Right forelimb (tissue), 1 donor: ENCODE results near the gene ENDOU.

Experiments used
- DNase-seq: peaks from one replicate; pipeline ENCODE4 v3.0.0-alpha.2; 2018

The ENDOU gene

GRCh38 chr12:47725091-47725772 lies at the start of gene ENDOU:
TSS of gene ENDOU (minus strand) at chr12:47725490. CDS start at chr12:47725413, 77 bp downstream.
- no peak for DNase-seq

DNA sequence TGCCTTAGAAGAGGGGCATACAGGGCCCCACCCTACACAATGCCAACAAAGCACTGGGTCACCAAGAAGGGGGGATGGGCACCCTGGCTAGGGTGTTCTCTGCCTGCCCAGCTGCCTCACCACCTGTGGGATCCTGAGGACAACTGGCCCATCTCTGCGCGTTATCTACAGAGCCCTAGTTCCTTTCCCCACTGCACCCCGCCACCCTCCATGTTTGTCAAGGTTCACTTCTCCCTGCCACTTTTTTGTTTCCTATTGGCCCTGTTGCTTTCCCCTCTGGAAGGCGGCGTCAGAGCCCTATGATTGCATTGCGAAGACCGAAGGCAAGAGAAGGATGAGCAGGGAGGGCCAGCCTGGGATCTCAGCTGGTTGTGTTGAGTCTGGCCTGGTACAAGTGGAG lies 49.4 kb upstream of the ENDOU start:
- no peak for DNase-seq

DNA sequence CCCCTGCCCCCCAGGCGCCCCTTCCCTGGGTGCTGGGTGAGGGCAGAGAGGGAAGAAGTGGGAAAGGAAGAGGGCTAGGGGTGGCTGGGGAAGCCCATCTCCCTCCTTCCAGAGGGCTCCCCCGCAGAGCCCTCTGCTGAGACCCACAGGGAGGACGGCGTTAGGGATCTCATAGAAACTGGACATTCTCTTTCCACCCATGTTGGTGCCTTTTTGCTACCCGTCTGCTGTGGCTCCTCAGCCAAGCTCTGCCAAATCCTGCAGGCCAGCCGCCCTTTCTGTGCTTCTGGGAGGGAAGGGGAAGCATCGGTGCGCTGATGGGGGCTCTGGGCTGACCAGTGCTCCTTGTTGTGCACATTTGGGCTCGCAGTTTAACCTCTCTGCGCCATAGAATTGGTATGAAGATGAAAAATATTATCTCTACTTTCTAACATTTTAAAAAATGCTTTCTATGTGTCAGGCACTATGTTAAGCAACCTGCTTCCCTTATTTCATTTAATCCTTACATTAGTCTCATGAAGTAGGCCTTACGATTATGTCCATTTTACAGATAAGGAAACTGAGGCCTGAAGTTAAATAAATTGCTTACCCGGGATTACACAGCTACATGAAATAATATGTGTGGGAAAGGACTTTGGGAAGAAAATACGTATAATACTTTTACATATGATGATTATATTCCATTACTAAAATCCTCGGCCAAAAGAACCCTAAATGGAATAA lies 48.7 kb upstream of the ENDOU start:
- DNase-seq, result no peak

- DNase-seq, result peak; percentile 81
Observed at GRCh38 chr12:47773062-47773857, 48.0 kb upstream of the ENDOU start, which contains the start of gene SLC48A1. TSS of gene SLC48A1 (plus strand) at chr12:47773238. CDS start at chr12:47773305, 67 bp downstream.

GRCh38 chr12:47772738-47773061 lies 47.4 kb upstream of the ENDOU start:
- DNase-seq, result no peak

DNA sequence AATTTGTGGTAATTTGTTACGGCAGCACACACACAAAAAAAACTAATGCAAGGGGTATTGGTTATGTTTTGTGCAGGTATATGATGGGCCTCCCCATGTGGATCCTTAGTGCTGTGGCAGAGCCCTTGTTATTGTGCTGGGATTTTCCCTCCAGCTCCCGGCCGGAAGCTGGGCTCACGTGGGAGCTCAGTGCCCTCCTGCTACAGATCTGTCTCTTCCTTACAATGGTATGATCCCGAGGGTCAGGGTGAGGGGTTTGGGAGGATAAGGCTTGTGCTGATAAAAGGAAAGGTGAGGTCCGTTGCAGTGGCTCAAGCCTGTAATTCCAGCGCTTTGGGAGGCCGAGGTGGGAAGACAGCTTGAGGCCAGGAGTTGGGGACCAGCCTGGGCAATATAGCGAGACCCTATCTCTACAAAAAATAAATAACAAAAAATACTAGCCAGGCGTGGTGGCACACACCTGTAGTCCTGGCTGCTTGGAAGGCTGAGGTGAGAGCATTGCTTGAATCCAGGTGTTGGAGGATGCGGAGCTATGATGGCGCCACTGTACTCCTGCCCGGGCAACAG lies 46.9 kb upstream of the ENDOU start:
- no peak for DNase-seq

DNA sequence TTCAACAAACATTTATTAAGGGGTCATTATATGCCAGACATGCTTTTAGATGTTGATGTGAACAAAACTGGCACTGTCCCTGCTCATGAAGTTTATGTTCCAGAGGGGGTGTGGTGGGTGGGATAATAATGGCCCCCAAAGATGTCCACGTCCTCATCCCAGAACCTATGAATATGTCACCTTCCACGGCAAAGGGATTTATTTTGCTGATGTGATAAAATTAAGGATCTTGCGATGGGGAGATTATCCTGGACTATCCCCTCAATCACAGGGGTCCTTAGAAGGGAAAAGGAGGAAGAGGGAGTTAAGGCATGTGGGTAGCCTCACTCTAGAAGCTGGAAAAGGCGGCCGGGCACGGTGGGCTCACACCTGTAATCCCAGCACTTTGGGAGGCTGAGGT lies 46.0 kb upstream of the ENDOU start:
- DNase-seq, result no peak

DNA sequence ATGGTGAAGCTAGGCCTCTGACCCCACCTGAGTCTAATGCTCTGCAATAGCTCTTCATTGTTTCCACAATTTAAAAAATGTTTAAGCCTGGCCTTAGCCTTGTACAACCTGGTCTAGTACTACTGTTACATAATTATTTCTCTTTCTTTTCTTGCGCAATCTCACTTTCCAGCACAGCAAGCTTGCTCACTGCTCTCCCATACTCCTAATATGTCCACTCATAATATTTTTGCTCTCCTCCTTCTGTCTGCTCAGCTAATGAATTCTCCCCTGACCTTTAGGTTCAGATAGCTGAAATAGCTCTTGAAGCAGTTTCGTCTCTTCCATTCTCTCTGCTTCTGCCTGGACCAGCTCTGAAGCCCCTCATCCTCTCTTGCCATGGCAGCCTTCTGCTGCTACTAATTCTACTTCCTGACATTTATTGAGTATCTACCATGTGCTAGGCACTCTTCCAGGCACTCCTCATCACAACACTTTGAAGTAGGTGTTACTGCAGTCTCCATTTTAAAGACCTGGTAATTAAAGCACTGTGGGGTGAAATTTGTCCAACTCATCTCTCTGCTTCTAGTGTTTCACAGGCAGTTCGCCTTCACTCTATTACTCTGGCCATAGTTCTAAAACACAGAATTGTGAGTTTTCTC lies 44.9 kb upstream of the ENDOU start:
- no peak for DNase-seq

DNA sequence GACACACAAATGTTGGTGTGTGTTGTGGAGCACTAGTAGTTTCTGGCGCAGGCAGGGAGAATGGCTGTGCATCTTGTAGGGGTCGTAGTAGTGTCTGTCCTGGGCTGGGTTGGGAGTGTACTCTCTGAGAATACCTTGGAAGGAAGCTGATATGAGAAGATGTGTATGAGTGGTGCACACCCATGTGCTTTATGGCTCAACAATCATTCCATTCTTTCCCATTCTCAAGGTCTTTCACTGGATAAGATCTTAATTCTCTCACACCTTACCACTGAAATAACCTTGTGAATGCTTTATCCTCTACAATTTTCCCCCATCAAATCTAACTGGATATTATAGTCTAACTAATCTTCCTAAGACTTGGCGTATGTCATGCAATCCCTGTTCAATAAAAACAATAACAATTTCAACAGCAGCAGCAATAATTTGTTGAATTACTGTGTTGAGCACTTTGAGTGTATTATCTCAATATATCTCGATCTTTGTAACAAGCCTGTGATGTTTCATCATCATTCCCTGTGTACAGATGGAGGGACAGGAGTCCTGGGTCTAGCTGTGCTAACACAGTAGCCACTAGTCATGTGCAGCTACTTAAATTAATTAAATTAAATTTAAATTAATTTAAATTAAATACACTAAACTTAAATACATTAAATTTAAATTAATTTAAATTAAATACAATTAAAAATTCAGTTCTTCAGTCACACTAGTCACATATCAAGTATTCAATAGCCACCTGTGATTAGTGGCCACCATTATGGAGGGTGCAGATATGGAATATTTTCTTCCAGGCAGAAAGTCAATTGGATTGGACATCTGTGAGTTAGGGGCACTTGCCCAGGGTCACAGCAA lies 44.2 kb upstream of the ENDOU start:
- DNase-seq, result no peak

DNA sequence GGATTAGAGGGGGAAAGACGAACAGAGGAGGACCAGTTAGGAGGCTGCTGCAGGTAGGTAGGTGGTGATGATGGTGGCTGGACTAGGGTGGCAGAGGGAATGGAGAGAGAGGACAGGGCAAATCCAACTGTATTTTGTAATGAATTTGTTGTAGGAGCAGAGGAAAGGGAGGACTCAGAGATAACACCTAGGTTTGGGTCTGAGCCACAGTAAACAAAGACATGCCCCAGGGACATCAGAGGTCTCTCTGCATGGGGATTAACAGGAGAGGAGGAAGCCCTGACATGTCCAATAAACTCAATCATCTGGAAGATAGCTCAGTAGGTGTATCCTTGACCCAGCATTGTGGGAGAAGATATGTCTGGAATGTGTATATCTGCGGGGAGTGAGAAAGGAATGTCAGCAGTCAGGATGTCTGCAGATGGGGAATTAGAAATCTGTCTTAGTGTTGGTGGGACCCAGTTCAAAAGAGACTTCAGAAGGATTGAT lies 43.1 kb upstream of the ENDOU start:
- no peak for DNase-seq

DNA sequence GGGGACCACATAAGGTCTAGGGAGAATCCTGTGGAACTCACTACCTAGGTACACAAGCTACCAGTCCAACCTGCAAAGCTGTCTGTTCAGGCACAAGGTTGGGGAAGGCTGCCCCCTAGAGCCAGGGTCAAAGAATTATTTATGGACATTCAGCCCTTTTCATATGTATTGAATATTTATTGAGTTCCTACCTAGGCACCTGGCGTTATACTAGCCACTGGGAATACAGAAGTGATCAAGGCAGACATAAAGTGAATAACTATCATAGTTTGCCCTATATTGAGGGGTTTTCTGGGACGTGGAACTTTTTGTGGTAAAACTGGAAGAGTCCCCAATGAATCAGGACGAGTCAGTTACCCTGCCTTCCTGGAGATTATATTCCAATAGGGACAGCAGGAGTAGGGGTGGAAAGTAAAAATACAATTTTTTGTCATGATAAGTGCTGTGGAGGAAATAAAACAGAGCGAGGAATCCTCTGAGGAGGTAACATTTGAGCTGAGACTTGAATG lies 42.0 kb upstream of the ENDOU start:
- no peak for DNase-seq

DNA sequence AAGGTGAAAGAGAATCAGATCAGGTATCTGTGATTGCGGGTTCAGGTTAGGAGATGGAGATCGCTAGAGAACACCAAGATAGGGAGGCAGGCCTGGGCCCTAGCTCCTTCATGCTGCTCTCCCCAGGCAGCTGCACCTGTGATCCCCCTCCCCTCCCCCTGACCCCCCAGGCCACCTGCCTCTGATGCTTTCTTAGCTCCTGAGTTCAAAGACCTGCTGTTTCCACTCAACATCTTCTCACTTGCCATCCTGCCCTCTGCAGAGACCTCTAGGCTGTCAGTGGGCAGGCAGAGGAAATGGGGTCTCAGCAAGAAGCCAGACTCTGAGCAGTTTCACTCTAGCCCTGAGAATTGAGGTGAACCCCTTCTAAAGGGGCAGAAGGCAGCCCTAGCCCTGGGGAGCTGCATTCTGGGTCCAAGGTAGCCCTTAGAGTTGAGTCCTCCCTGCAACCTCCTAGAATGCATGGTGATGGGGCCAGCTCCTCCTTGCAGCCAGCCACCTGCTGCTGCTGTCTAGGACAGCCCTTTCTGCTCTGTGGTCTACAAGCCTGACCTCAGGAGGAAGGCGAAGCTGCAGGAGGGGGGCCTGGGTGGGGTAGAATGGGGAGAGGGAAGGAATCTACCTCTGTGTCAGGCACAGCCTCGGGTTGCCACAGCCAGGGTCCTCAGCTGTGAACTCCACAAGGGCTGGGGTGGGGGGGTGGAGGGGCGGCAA lies 41.4 kb upstream of the ENDOU start:
- DNase-seq, result no peak

- no peak for DNase-seq
Observed at GRCh38 chr12:47763481-47764346, 38.4 kb upstream of the ENDOU start.

DNA sequence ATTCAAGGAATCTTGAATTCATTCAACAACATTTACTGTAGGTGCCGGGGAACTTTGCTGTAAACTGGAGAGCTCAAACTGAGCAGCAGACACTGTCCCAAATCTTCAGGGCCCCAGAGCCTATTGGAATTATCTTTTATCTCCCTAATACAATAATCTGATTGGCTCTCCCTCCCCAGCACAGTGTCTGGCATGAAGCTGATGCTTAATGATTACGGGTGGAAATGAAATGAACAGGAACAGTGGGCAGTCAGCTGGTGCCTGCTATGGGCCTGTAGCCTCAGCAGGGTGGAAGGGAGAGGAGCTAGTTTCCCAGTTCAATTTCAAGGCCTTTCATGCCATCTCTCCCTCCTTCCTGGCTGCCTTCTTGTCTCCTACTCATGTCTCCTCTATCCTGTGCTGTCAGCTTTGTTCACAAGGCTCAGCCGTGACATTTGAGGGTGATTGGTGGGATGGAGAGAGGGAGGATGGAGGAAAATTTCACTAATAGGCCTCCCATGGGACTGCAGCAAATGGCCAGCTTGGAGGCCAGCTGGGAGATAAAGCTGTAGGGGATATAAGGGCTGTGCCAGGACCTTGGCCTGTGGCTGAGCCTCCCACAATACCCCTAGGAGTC lies 37.7 kb upstream of the ENDOU start:
- DNase-seq, result no peak

- DNase-seq, result peak; percentile 89
Observed at GRCh38 chr12:47758834-47759690, 33.8 kb upstream of the ENDOU start, which contains the start of gene RAPGEF3. TSS of gene RAPGEF3 (minus strand) at chr12:47758880. CDS start at chr12:47758556, 324 bp downstream.

- no peak for DNase-seq
Observed at GRCh38 chr12:47758584-47758833, 33.2 kb upstream of the ENDOU start.

DNA sequence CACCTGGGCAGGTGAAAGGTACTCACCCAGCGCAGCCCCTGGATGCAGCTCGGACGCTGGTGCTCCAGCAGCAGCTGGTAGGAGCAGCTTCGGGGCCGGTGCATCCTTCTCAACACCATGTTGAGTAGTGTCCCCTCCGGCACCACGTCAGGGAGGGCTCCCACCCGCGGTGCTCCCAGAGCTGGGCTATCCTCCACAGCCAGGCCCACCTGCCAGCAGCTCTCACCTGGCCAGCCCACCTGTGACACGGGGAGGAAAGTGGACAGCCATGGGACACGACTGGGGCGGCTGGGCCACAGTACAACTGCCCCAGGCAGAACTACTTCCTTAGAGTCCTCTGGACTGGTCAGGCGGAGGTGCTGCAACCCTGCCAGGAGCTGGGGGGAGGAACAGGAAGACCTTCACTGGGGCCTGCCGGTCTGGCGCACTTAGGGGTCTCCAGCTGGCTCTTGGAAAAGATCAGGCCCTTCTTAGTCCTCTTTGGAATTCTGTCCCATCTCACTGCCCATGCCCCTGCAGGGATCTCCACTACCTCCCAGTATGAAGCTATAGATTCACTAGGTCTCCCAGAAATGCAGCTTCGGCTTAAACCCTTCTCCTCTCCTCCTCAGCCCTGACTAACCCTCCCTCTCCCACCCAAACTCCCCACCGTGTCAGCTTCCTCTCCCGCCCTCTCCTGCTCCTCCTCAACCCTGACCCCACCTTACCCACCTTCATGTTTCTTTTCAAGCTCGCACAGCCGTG lies 32.7 kb upstream of the ENDOU start:
- no peak for DNase-seq

DNA sequence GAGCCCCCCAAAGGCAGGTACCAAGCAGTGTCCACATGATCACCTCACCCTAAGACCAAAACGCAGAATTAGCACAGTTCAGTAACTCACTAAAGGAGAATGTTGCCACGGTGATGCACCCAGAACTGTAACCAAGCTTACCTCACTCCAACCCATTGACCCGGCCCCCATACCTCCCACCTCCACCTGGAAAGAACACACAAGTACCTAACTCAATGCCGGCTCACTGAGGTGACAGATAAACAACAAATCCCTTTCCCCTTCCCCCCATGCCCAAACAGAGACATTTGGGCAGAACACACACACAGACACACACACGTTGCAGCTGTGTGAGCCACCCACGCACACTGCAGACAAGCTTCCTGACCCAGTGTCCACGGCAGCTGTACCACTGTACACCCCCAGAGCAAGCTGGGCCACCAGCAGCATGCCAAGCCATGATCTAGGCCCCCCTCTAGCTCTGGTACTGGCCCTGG lies 32.1 kb upstream of the ENDOU start:
- DNase-seq, result no peak
